ENCODE data around the gene PPIA.
"Not testable (repeated sequence)": the region's sequence is repeated elsewhere in the genome, so short reads cannot be mapped to it uniquely, and the experiment has no call there.

PPIA gene

DNA sequence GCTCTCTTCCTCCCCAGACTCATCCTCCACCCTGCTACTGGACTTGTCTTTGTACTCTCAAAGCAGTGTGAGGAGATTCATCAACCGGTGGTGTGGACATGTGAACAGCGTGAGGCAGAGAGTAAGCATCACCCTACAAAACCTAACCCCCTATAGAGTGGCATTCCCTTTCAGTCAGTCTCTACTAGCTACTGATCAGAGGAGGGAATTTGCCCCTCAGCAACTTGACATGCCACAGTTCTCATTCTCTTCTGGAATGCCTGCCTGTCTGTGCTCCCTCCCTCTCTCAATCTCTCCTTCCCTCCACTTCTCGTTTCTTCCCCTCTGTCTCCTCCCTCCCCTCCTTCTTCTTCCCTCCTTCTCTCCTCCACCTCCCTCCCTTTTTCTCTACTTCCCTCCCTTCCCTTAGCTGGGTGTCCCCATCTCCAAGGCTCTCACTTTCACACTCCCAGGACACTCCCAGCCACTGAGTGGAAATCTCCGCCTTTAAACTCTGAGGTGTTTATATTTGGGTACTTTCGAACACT, 26.8 kb downstream of the PPIA start:
- no peak for DNase-seq (ENCODE audit: low read depth in 2 of 3, low spot score in 2 of 3)

DNA sequence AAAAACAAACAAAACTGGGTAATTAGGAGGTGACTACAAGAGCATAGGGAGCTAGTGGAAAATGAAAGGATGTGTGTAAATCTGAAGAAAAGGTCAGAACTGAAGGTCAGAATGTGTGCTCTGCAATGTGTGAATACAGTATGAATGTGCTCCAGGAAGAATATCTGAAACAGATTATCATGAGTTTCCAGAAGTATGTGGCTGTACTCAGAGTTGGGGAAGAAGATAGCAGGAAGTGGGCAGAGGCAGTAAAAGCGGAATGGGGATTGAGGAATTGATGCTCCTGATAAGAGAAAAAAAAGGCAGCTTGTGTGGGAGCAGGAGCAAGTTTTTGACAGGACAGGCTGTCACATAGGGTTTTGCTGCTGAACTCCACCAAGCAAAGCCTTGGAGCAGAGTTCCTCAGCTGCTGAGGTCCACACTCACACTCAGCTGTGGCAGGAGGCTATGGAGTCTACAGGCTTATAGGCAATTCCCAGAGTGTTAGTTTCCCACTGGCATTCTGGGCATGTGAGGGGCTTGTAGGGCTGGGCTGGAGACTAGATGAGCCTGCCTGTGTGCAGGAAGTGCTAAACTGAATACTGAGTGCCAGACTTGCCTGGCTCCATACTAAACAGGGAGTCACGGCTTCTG, 28.5 kb downstream of the PPIA start:
- DNase-seq (ENCODE audit: low read depth in 2 of 3, low spot score in 2 of 3), result no peak

DNA sequence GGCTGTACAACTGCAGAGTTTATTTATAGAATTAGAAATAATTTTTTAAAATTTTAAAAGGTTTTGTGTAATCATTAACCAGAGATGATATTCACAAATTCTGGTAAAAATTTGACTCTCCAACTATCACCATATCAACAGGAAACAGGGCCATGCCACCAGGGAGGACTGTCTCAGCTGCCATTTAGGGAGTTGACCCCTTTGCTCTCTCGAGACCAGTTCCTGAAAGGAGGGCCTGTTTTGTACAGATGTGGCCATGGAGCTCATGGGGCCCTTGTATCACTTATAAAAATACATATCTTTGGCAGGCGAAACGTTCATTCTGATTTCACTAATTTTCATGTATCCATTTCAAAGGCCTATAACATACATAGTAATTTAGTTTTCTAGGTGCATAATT, 31.1 kb downstream of the PPIA start:
- no peak for DNase-seq (ENCODE audit: low read depth in 2 of 3, low spot score in 2 of 3)

DNA sequence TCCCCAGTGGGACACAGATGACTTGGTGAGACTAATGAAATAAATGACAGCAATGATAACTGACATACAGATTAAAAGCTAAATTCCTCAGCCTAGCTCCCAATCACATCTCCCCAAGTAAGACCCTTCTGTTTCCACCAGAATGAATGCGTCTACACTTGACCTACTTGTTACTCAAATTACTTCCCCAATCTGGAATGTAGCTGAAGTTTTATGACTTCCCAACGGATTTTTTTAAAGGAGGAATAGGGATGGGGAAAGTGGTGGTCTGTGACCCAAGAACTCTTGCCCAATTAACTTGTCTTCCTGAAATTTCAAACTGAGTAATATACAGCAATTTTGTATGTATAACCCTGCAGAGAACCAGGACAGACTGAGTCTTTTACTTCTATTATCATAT, 42.3 kb downstream of the PPIA start:
- DNase-seq (ENCODE audit: low read depth in 2 of 3, low spot score in 2 of 3), result no peak

DNA sequence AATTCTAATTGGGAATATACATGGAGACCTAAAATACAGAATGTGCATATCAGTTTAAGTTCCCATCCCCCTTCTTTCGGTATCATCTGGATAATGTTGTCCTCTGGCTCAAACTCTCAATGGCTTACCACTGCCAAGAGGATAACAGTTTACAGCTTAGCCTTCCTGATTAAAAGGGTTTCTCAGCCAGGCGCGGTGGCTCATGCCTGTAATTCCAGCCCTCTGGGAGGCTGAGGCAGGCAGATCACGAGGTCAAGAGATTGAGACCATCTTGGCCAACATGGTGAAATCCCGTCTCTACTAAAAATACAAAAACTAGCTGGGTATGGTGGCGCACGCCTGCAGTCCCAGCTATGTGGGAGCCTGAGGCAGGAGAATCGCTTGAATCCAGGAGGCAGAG, 46.2 kb downstream of the PPIA start:
- DNase-seq (ENCODE audit: low read depth in 2 of 3, low spot score in 2 of 3), result not testable (repeated sequence)

DNA sequence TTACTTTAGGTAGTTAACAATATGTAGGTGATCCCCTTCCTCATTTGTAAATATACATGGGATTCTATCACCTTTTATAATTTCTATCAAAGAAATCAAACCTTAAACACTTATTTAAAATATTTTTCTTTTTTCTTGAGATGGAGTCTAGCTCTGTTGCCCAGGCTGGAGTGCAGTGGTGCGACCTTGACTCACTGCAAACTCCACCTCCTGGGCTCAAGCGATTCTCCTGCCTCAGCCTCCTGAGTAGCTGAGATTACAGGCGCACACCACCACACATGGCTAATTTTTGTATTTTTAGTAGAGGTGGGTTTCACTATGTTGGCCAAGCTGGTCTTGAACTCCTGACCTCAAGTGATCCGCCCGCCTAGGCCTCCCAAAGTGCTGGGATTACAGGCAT, 47.0 kb downstream of the PPIA start:
- not testable (repeated sequence) for DNase-seq (ENCODE audit: low read depth in 2 of 3, low spot score in 2 of 3)

DNA sequence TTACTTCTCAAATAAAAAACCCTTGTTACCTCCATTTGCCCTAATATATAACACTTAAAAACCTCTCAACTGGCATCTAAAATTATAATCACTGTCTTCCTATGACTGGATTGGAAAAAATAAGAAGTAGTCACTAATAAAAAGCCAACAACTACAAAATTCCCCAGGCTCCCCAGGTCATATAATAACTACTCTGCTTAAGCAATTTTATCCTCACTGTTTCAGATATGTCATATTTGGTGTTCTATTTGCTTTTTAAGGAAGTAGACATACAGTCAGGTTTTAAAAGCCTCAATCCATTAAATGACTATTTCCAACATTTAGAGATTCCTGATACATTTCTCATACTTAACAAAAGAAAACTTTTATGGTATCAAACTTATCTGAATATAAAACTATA, 49.0 kb downstream of the PPIA start:
- DNase-seq (ENCODE audit: low read depth in 2 of 3, low spot score in 2 of 3), result no peak

DNA sequence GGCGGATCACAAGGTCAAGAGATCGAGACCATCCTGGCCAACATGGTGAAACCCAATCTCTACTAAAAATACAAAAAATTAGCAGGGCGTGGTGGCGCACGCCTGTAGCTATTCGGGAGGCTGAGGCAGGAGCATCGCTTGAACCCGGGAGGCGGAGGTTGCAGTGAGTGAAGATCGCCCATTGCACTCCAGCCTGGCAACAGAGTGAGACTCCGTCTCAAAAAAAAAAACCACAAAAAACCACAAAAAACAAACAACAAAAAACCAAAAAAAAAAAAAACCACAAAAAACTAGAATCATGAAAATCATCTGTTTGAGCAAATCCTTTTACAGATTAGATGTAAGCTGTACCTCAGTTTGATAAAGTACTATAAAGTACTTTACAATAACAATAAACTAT, 49.9 kb downstream of the PPIA start:
- DNase-seq (ENCODE audit: low read depth in 2 of 3, low spot score in 2 of 3), result not testable (repeated sequence)

DNA sequence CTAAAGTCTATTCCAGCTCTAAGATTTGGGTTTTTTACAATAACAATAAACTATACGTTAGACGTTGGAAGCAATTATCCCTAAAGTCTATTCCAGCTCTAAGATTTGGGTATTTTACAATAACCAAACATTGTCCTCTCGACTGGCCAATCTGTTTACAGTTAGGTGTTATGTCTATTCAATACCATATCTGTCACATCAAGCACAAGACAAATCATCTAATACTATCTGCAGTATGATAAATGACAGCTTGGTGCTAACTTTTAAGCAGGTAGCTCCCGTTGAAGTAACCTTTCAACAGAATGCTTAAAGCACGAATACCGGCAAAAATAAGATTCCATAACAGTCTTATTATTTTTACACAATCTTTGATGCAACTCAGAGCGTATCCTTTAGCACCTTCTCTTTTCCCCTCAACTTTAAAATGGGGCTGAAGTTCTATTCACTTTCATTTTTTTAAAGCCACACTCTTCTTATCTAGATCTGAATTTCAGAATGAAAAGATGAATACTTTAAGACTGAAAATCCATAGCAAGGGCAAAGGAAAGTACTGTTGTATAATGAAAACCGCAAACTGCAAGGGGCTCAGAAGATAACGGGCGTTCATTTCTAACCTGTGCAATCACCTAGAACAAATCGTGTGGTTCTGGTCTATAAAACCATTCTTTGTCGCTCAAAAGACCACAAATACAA, 50.5 kb downstream of the PPIA start:
- no peak for DNase-seq (ENCODE audit: low read depth in 2 of 3, low spot score in 2 of 3)

DNA sequence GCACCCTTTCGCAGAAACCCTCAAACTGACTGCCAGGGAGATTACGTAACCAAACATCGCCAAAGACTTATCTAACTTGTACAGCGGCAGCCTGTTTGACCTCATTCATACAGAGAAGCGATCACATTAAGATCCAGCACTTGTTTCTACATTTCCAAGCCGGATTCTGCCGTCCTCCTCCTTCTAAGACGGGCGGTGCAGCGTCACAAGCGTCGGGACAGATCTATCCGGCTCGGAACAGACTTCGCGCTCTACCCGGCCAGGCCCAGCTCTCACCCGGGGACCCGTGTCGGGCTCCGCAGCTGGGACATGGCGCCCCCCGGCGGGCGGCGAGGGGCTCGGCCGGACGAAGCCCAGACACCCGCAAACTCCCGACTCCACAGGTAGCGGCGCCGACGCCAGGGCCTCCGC, 51.0 kb downstream of the PPIA start:
- DNase-seq (ENCODE audit: low read depth in 2 of 3, low spot score in 2 of 3), result peak; percentile 57 to 72 (median 57)

DNA sequence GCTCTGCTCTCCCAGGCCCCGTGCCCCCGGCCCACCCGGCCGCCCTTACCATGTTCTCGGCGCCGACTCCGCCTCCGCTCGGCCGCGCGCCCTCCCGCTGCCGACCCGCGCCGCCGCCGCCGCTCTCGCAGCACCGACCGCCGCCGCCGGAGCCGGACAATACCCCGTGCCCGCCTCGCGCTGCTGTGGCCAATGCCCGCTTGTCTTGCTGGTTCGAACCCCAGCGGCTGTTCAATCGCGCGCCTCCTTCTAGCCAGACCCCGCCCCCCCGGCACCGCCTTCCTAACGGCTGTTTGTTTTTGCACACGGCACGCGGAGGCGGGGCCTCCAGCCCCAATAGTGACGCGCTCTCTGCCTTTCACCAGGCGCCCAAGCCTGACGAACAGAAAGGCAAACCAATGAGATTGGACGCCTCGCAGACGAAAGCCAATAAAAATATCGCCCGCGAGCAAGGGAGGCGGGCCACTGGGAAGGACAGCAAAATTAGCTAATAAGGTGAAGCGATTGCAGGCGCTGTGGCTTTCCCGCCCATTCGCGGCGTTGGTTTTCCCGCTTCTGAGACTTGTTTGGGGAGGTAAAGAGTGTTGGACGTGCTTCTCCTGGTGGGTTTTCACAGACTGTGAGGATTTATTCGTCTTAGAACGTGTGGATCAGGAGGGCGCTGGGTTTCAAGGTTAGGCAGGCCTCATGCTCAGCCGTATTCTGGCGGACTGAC, 51.6 kb downstream of the PPIA start, which contains the start of gene H2AZ2:
H2AZ2 (minus strand) TSS at position 168 of the 715 bp plus-strand sequence; CDS start at position 52, 116 bp downstream.
- peak; percentile 98 to 99 (median 99) for DNase-seq (ENCODE audit: low read depth in 2 of 3, low spot score in 2 of 3)

DNA sequence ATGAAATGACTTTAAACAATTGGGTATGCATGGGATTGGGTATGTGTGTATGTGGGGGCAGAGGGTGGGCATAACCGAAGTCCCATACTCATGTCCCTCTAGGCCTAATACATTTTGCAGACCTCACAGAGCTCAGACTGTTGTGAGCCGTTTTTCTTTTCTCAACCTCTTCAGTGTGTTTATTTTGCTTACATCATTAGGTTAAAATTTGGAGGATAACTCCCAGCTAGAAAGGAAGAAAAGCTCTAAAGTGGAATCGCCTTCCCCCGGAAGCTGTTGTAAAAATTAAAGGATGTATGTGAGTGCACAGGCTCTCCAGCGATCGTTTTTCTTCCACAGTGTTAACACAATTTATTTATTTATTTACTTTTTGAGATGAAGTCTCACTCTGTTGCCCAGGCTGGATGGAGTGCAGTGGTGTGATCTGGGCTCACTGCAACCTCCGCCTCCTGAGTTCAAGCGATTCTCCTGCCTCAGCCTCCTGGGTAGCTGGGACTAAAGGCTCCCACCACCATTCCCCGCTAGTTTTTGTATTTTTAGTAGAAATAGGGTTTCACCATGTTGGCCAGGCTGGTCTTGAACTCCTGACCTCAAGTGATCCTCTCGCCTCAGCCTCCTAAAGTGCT, 52.9 kb downstream of the PPIA start:
- no peak for DNase-seq (ENCODE audit: low read depth in 2 of 3, low spot score in 2 of 3)

DNA sequence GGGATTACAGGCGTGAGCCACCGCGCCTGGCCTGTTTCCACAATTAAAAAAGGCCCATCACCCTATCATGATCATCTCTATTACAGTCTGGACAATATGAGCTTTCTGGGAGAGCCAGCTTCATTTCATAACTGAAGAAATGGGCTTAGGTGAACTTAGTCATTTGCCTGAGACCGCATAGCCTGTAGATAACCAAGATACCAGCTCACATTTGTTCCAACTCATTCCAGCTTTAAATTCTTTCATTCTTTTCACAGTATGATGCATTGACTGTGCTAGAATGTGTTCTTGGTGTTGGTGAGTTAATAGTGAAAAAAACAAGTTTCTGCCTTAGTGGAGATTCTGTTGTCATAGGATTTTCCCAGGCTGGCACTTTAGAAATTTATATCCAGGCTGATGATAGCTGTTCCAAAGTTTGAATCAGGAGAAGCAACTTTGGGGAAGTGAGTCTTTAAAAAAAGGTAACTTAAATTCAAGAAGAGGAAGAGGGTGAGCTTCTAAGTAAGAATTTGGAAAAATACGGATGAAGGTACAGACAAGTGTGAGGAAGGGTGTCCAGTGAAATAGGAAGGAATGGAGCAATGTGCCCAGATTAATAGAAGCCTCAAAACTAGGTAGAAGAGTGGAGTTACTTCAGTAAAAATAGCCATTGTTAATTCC, 53.5 kb downstream of the PPIA start:
- DNase-seq (ENCODE audit: low read depth in 2 of 3, low spot score in 2 of 3), result no peak

DNA sequence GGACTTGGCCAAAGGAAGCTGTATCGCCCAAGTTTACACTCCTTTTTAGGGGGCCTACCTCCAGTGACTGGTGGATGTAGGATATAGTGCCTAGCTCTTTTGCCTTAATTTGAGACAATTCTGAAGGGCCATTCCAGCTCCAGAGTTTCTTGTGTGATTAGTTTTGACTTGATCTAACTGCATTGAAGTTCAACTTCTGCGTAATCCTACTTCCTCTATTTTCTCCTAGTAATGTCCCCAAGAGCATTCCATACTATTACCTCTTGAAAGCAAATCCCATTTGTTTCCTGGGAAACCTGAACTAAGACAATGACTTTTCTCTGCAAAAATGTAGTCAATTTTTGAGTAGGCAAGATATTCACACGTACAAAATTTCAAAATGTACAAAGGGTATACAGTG, 56.1 kb downstream of the PPIA start:
- DNase-seq (ENCODE audit: low read depth in 2 of 3, low spot score in 2 of 3), result no peak
